Measurements from ENCODE around the gene ORMDL2. TPM values are rescaled to one million over a fixed set of nuclear protein-coding genes. Genes with fewer than 3 reads are reported as not detected.
A peak's percentile ranks its signal among the peaks of the same experiment; 100 is the strongest.

Gene ORMDL2
- total and polyA plus RNA-seq, 2 donors (not counting 3 experiments of a cell fraction or from before 2014, with no cell fraction given): 55.0 to 70.4 TPM

- Histone ChIP-seq H2AFZ (ENCODE audit: low read depth, low read length) (peak overlapping the region; percentile 86), H3K36me3 (ENCODE audit: control insufficient read depth in 2 of 2, extremely low read depth in 1 of 2, insufficient read depth in 2 of 2, low read length in 2 of 2) (peaks cover 10 to 12% of the 10 kb centered on the region in 2 experiments), H3K9me3 (replicated peaks; ENCODE audit: control insufficient read depth, insufficient read depth, low read length) (no peaks in the 10 kb centered on the region), H3K27me3 (ENCODE audit: control insufficient read depth in 2 of 2, insufficient read depth in 2 of 2, low read length in 2 of 2) (no peaks in the 10 kb centered on the region), H3K4me3 (replicated peaks in 1 of 3; ENCODE audit: insufficient read depth in 1 of 3, low read depth in 1 of 3, low read length in 3 of 3) (peak overlapping the region; percentile 95 to 99 (median 98)), H3K9ac (replicated peaks; ENCODE audit: extremely low read depth, insufficient read depth, low read length) (peak overlapping the region; percentile 97), H3K4me1 (ENCODE audit: control insufficient read depth, extremely low read depth, insufficient read depth, low read length) (peaks cover 16% of the 10 kb centered on the region), H3K4me2 (ENCODE audit: insufficient read depth, low read length) (peak overlapping the region; percentile 95), H4K20me1 (replicated peaks; ENCODE audit: control insufficient read depth, extremely low read depth, insufficient read depth, low read length) (peaks cover 3% of the 10 kb centered on the region), H3K9me1 (replicated peaks; ENCODE audit: control insufficient read depth, extremely low read depth, insufficient read depth, low read length) (no peaks in the 10 kb centered on the region), H3K79me2 (ENCODE audit: control insufficient read depth, insufficient read depth, low read length) (peaks cover 70% of the 10 kb centered on the region), H3K27ac (ENCODE audit: insufficient read depth, low read depth, low read length) (peak overlapping the region; percentile 81)
- FAIRE-seq (no peak), DNase-seq (ENCODE audit: low read depth, low spot score) (no peak)
- POLR2A ChIA-PET: interaction anchor here (0.7 to 1.8 kb wide), 4 partner anchors 9 to 115 kb away, joined by 3 to 40 read pairs (median 4); partner anchors contain the start of genes CD63 and DNAJC14
- dilution Hi-C loops (cut with MboI; ENCODE audit: extremely low pct_ligation_motif_present, low sequenced_read_pairs): no loop called here
- BruUV-seq (replicated peaks): TSS peak; percentile 74
- no peak for TF ChIP-seq POLR2AphosphoS5 (IDR thresholded peaks at IDR 0.05; ENCODE audit: insufficient read depth, low read depth, low read length)
- no peak for TF ChIP-seq POLR2A (IDR thresholded peaks at IDR 0.05; ENCODE audit: low read depth, low read length)
- TF ChIP-seq EZH2 (IDR thresholded peaks at IDR 0.05; ENCODE audit: borderline replicate concordance, low read depth, low read length, severe bottlenecking): no peak
- intact Hi-C loops (cut with micrococcal nuclease): loop anchor here (1.0 to 5.0 kb wide), 4 partner anchors 80 to 224 kb away; partner anchors contain the start of genes PYM1 and RPS26
- CTCF ChIA-PET: interaction anchor here (1.1 to 5.8 kb wide), 8 partner anchors 13 to 179 kb away, joined by 4 to 38 read pairs (median 12); partner anchors contain the start of genes DNAJC14, GDF11 and PYM1
Observed at GRCh38 chr12:55816881-55817344, 928 bp upstream of the ORMDL2 start.

GRCh38 chr12:55818140-55818728 is 393 bp downstream of the ORMDL2 start:
- H3K4me2 ChIP-seq (ENCODE audit: insufficient read depth, low read length): peak overlapping the region; percentile 70
- H3K4me3 ChIP-seq (replicated peaks in 1 of 3; ENCODE audit: insufficient read depth in 1 of 3, low read depth in 1 of 3, low read length in 3 of 3): peak overlapping the region; percentile 67 to 82 (median 73)
- DNase-seq (ENCODE audit: low read depth, low spot score) (no peak), FAIRE-seq (no peak)
- BruUV-seq (replicated peaks): TSS peak; percentile 48
- ChIA-PET CTCF (interaction anchor here (0.6 to 5.8 kb wide), 14 partner anchors 9 to 178 kb away, joined by 3 to 38 read pairs (median 6); partner anchors contain the start of genes DGKA, DNAJC14, GDF11 and PYM1), POLR2A (interaction anchor here (0.8 to 1.8 kb wide), 5 partner anchors 8 to 113 kb away, joined by 3 to 40 read pairs (median 7); partner anchors contain the start of genes CD63 and DNAJC14)
- peaks cover 58% of the 10 kb centered on the region for H3K79me2 ChIP-seq (ENCODE audit: control insufficient read depth, insufficient read depth, low read length)
- H4K20me1 ChIP-seq (replicated peaks; ENCODE audit: control insufficient read depth, extremely low read depth, insufficient read depth, low read length): no peaks in the 10 kb centered on the region
- no peaks in the 10 kb centered on the region for H3K9me3 ChIP-seq (replicated peaks; ENCODE audit: control insufficient read depth, insufficient read depth, low read length)
- peak overlapping the region; percentile 18 for H3K27ac ChIP-seq (ENCODE audit: insufficient read depth, low read depth, low read length)
- H3K27me3 ChIP-seq (ENCODE audit: control insufficient read depth in 2 of 2, insufficient read depth in 2 of 2, low read length in 2 of 2): no peaks in the 10 kb centered on the region
- H3K9ac ChIP-seq (replicated peaks; ENCODE audit: extremely low read depth, insufficient read depth, low read length): peak overlapping the region; percentile 66
- TF ChIP-seq POLR2AphosphoS5 (IDR thresholded peaks at IDR 0.05; ENCODE audit: insufficient read depth, low read depth, low read length): peak; percentile 37
- no peak for TF ChIP-seq MAX (IDR thresholded peaks at IDR 0.05; ENCODE audit: insufficient read depth, insufficient read length)
- peak; percentile 31 for TF ChIP-seq POLR2A (IDR thresholded peaks at IDR 0.05; ENCODE audit: low read depth, low read length)
- intact Hi-C loops (cut with micrococcal nuclease) (loop anchor here (1.0 to 5.0 kb wide), 2 partner anchors 11 to 81 kb away; partner anchors contain the start of gene DNAJC14), dilution Hi-C loops (cut with MboI; ENCODE audit: extremely low pct_ligation_motif_present, low sequenced_read_pairs) (no loop called here)
- H3K9me1 ChIP-seq (replicated peaks; ENCODE audit: control insufficient read depth, extremely low read depth, insufficient read depth, low read length): no peaks in the 10 kb centered on the region
- peak overlapping the region; percentile 63 for H2AFZ ChIP-seq (ENCODE audit: low read depth, low read length)
- H3K4me1 ChIP-seq (ENCODE audit: control insufficient read depth, extremely low read depth, insufficient read depth, low read length): peaks cover 16% of the 10 kb centered on the region
- peaks cover 14 to 21% of the 10 kb centered on the region in 2 experiments for H3K36me3 ChIP-seq (ENCODE audit: control insufficient read depth in 2 of 2, extremely low read depth in 1 of 2, insufficient read depth in 2 of 2, low read length in 2 of 2)
